GM19239 (cell line): ENCODE measurements around the gene MTOR.
"Not testable (repeated sequence)": the region's sequence is repeated elsewhere in the genome, so short reads cannot be mapped to it uniquely, and the experiment has no call there.

Source experiments
- DNase-seq: peaks from one replicate; pipeline ENCODE4 v3.0.0; 2011; ENCODE audit warnings: low spot score; ENCODE audit not compliant: insufficient read length
- FAIRE-seq: peaks from 2 replicates; lab custom pipeline; 2011; peaks lifted over from hg19 to GRCh38; lab: Jason Lieb, UNC

MTOR gene

GRCh38 chr1:11187931-11188330, 74.4 kb downstream of the MTOR start:
- FAIRE-seq: no peak
- no peak for DNase-seq

GRCh38 chr1:11187494-11187893, 74.9 kb downstream of the MTOR start:
- no peak for FAIRE-seq
- no peak for DNase-seq

- DNase-seq (no peak), FAIRE-seq (no peak)
These were observed 75.4 kb downstream of the MTOR start for GRCh38 chr1:11187000-11187399.

GRCh38 chr1:11184973-11185372, 77.4 kb downstream of the MTOR start:
- FAIRE-seq: no peak
- no peak for DNase-seq

GRCh38 chr1:11182884-11183283, 79.5 kb downstream of the MTOR start:
- no peak for DNase-seq
- no peak for FAIRE-seq

- FAIRE-seq: no peak
- DNase-seq: no peak
These were observed 82.0 kb downstream of the MTOR start for GRCh38 chr1:11180342-11180744.

GRCh38 chr1:11179749-11180148, 82.6 kb downstream of the MTOR start:
- FAIRE-seq, DNase-seq: not testable (repeated sequence)

GRCh38 chr1:11179125-11179524, 83.2 kb downstream of the MTOR start:
- no peak for FAIRE-seq
- DNase-seq: no peak

GRCh38 chr1:11178021-11179015, 84.0 kb downstream of the MTOR start:
- DNase-seq (no peak), FAIRE-seq (no peak)

GRCh38 chr1:11176081-11176706, 86.2 kb downstream of the MTOR start:
- FAIRE-seq (no peak), DNase-seq (no peak)

GRCh38 chr1:11175461-11175860, 86.9 kb downstream of the MTOR start:
- no peak for FAIRE-seq

GRCh38 chr1:11174261-11174942, 87.9 kb downstream of the MTOR start:
- no peak for FAIRE-seq

More at GRCh38 chr1:11175461-11175860, 86.9 kb downstream of the MTOR start:
- DNase-seq: no peak

GRCh38 chr1:11170102-11170501, 92.2 kb downstream of the MTOR start:
- DNase-seq (no peak), FAIRE-seq (no peak)

More at GRCh38 chr1:11174261-11174942, 87.9 kb downstream of the MTOR start:
- DNase-seq: no peak

GRCh38 chr1:11169202-11169601, 93.1 kb downstream of the MTOR start:
- DNase-seq (no peak), FAIRE-seq (no peak)

- FAIRE-seq: no peak
These were observed 93.6 kb downstream of the MTOR start for GRCh38 chr1:11168731-11169130.

GRCh38 chr1:11166744-11167143, 95.6 kb downstream of the MTOR start:
- not testable (repeated sequence) for FAIRE-seq, DNase-seq

More at GRCh38 chr1:11168731-11169130, 93.6 kb downstream of the MTOR start:
- DNase-seq: no peak

GRCh38 chr1:11162752-11163151, 99.6 kb downstream of the MTOR start:
- not testable (repeated sequence) for FAIRE-seq, DNase-seq

- no peak for DNase-seq
- no peak for FAIRE-seq
These were observed 103.5 kb downstream of the MTOR start for GRCh38 chr1:11158720-11159321.

GRCh38 chr1:11158291-11158690, 104.1 kb downstream of the MTOR start:
- DNase-seq (no peak), FAIRE-seq (no peak)

- no peak for DNase-seq
- FAIRE-seq: no peak
These were observed 104.5 kb downstream of the MTOR start for GRCh38 chr1:11157867-11158266.
